SW480 (cell line): ENCODE results near the gene APPBP2.
A peak's percentile ranks its signal among the peaks of the same experiment; 100 is the strongest.
"Not testable (repeated sequence)": the region's sequence is repeated elsewhere in the genome, so short reads cannot be mapped to it uniquely, and the experiment has no call there.

Source experiments
- DNase-seq: peaks from one replicate; pipeline ENCODE4 v3.0.0-alpha.2; 2016; ENCODE audit warnings: low spot score

The APPBP2 gene

GRCh38 chr17:60493847-60494321 lies 32.2 kb downstream of the APPBP2 start:
- no peak for DNase-seq

- DNase-seq: no peak
These were observed 34.3 kb downstream of the APPBP2 start for GRCh38 chr17:60491771-60492170.

GRCh38 chr17:60490594-60490993 lies 35.4 kb downstream of the APPBP2 start:
- DNase-seq: not testable (repeated sequence)

- DNase-seq: no peak
These were observed 44.4 kb downstream of the APPBP2 start for GRCh38 chr17:60481604-60482003.

- no peak for DNase-seq
These were observed 52.3 kb downstream of the APPBP2 start for GRCh38 chr17:60473788-60474187.

- DNase-seq: no peak
These were observed 53.6 kb downstream of the APPBP2 start for GRCh38 chr17:60472449-60472848.

- no peak for DNase-seq
These were observed 54.6 kb downstream of the APPBP2 start for GRCh38 chr17:60471451-60471850.

GRCh38 chr17:60468371-60468770 lies 57.7 kb downstream of the APPBP2 start:
- no peak for DNase-seq

GRCh38 chr17:60464343-60464742 lies 61.7 kb downstream of the APPBP2 start:
- DNase-seq: no peak

GRCh38 chr17:60463157-60463835 lies 62.7 kb downstream of the APPBP2 start:
- no peak for DNase-seq

GRCh38 chr17:60461584-60461983 lies 64.5 kb downstream of the APPBP2 start:
- no peak for DNase-seq

GRCh38 chr17:60457148-60457547 lies 68.9 kb downstream of the APPBP2 start:
- no peak for DNase-seq

GRCh38 chr17:60455378-60455777 lies 70.7 kb downstream of the APPBP2 start:
- no peak for DNase-seq

- no peak for DNase-seq
These were observed 74.1 kb downstream of the APPBP2 start for GRCh38 chr17:60451965-60452364.

- DNase-seq: no peak
These were observed 75.0 kb downstream of the APPBP2 start for GRCh38 chr17:60451071-60451470.

GRCh38 chr17:60447375-60447774 lies 78.7 kb downstream of the APPBP2 start:
- DNase-seq: no peak

GRCh38 chr17:60445144-60445543 lies 80.9 kb downstream of the APPBP2 start:
- DNase-seq: no peak

- no peak for DNase-seq
These were observed 82.3 kb downstream of the APPBP2 start for GRCh38 chr17:60443713-60444112.

- no peak for DNase-seq
These were observed 83.5 kb downstream of the APPBP2 start for GRCh38 chr17:60442271-60443173.

GRCh38 chr17:60439501-60439900 lies 86.5 kb downstream of the APPBP2 start:
- no peak for DNase-seq

GRCh38 chr17:60436676-60437075 lies 89.4 kb downstream of the APPBP2 start:
- no peak for DNase-seq

- peak; percentile 60 for DNase-seq
These were observed 90.5 kb downstream of the APPBP2 start for GRCh38 chr17:60435244-60436167.
